ENCODE measurements around the gene MCM3. TPM values are rescaled to one million over a fixed set of nuclear protein-coding genes. Genes with fewer than 3 reads are reported as not detected.

The MCM3 gene
- total and polyA plus RNA-seq, 2 of the 4 experiments (the other 2 are of a cell fraction): 54.6 to 66.5 TPM

DNA sequence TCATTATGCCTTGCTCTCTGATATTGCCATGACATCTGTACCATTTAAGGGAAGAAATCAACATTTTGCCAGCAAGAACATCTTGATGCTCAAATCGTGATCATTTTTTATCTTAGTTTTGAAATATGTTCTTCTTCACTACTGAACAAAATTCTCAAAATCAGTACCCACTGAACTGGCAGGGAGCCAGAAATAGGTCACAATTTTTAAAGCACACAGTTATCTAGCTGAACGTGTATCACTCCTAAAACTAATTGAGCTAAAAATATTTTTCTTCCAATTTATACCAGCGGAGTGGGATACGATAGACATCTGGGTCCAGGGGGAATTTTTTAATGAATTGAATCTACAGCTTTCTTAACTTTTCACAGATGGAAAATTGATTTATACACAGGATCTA, 51.5 kb downstream of the MCM3 start:
- Histone ChIP-seq H4K20me1 (ENCODE audit: insufficient read depth, low read length) (no peaks in the 10 kb centered on the region), H3K4me3 (ENCODE audit: insufficient read depth, low read depth, low read length) (no peak overlapping the region), H2AK9ac (replicated peaks; ENCODE audit: low read depth, low read length, poor library complexity) (no peak overlapping the region), H3K9me1 (ENCODE audit: insufficient read depth, low read length) (no peaks in the 10 kb centered on the region), H3K79me1 (ENCODE audit: low read depth in 1 of 2, low read length in 2 of 2) (no peaks in the 10 kb centered on the region), H2BK15ac (ENCODE audit: low read depth, low read length) (no peak overlapping the region), H2AFZ (replicated peaks; ENCODE audit: low read length, poor library complexity) (no peak overlapping the region), H3K27ac (ENCODE audit: insufficient read depth, low read length) (no peak overlapping the region), H2BK5ac (ENCODE audit: low read depth, low read length, poor library complexity, severe bottlenecking) (no peak overlapping the region), H2BK20ac (ENCODE audit: low read depth, low read length) (no peak overlapping the region), H4K5ac (ENCODE audit: low read depth, low read length) (no peak overlapping the region), H3K4me2 (ENCODE audit: low read depth, low read length) (no peak overlapping the region), H3K36me3 (ENCODE audit: control insufficient read depth, insufficient read depth, low read length) (no peaks in the 10 kb centered on the region), H3K56ac (ENCODE audit: extremely low read depth, insufficient read depth, low read length) (no peak overlapping the region), H3K9me3 (ENCODE audit: control insufficient read depth, insufficient read depth, low read length) (no peaks in the 10 kb centered on the region), H4K91ac (ENCODE audit: insufficient read depth, low read depth, low read length) (no peak overlapping the region), H4K8ac (ENCODE audit: low read depth in 2 of 2, low read length in 2 of 2) (no peak overlapping the region), H2AK5ac (ENCODE audit: low read depth, low read length) (no peak overlapping the region), H3K18ac (ENCODE audit: low read depth, low read length) (no peak overlapping the region), H3K27me3 (ENCODE audit: control insufficient read depth, insufficient read depth, low read length) (peaks cover 14% of the 10 kb centered on the region), H3K23ac (ENCODE audit: low read depth, low read length) (no peak overlapping the region), H2BK120ac (ENCODE audit: low read depth, low read length) (no peak overlapping the region), H3K4me1 (ENCODE audit: control insufficient read depth, insufficient read depth, low read length) (no peaks in the 10 kb centered on the region), H3K14ac (replicated peaks; ENCODE audit: low read depth, low read length) (no peak overlapping the region), H3K4ac (ENCODE audit: low read depth, low read length) (no peak overlapping the region), H3K9ac (ENCODE audit: low read depth, low read length) (no peak overlapping the region)
- in situ Hi-C loops (cut with MboI; ENCODE audit: low sequenced_read_pairs) (no loop called here), dilution Hi-C loops (cut with HindIII; ENCODE audit: low sequenced_read_pairs, unreplicated experiment) (no loop called here), intact Hi-C loops (cut with micrococcal nuclease) (no loop called here)
- no CpG with 5 or more reads among the region's 4 CpGs for WGBS, 2 experiments (ENCODE audit: extremely low coverage in 2 of 2, insufficient read length in 1 of 2)
- no peak for DNase-seq
- ATAC-seq (ENCODE audit: low read depth): no peak
- TF ChIP-seq RFX5 (IDR thresholded peaks at IDR 0.05; ENCODE audit: low read depth, low read length) (no peak), BHLHE40 (IDR thresholded peaks at IDR 0.05; ENCODE audit: low read depth, low read length) (no peak), RCOR1 (IDR thresholded peaks at IDR 0.05; ENCODE audit: insufficient replicate concordance, low read length) (no peak), RAD21 (IDR thresholded peaks at IDR 0.05; ENCODE audit: low read length) (no peak), MAZ (IDR thresholded peaks at IDR 0.05; ENCODE audit: borderline replicate concordance, low read depth, low read length) (no peak)
- ChIA-PET CTCF (no interaction called here), POLR2A (ENCODE audit: unreplicated experiment) (no interaction called here)
- BruUV-seq (replicated peaks): no TSS peak

Measured in IMR-90 (cell line).